ENCODE measurements around the gene FAM221A.

DNA sequence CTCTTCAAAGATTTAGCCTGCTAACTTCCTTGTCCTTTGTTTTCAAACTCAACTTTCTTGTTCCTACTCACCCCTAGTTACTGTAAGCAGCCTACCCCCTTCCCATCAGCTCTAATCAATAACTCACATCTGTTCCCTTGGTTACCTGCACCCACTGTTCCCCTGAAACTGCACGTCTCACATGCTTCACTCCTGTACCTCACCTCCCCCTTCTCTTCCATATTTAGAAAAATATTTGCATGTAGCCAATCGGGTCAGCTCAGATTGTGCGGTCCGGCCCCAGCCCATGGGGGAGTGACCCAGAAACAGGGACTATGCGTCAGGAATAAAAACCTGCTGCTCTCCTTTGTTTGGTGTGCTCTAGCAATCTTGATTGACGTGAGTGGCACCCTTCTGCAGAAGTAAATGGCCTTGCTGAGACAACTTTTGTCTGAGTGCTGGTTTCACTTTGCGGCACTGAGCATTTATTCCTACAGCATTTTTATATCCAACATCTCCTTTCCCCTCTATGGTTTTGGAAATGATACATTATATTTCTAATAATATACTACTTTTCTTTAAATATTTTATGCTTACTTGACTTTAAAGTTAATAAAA lies 21.1 kb upstream of the FAM221A start:
- no peak for TF ChIP-seq POLR2A (IDR thresholded peaks at IDR 0.05)
- TF ChIP-seq, protein P1, sequence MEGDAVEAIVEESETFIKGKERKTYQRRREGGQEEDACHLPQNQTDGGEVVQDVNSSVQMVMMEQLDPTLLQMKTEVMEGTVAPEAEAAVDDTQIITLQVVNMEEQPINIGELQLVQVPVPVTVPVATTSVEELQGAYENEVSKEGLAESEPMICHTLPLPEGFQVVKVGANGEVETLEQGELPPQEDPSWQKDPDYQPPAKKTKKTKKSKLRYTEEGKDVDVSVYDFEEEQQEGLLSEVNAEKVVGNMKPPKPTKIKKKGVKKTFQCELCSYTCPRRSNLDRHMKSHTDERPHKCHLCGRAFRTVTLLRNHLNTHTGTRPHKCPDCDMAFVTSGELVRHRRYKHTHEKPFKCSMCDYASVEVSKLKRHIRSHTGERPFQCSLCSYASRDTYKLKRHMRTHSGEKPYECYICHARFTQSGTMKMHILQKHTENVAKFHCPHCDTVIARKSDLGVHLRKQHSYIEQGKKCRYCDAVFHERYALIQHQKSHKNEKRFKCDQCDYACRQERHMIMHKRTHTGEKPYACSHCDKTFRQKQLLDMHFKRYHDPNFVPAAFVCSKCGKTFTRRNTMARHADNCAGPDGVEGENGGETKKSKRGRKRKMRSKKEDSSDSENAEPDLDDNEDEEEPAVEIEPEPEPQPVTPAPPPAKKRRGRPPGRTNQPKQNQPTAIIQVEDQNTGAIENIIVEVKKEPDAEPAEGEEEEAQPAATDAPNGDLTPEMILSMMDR (IDR thresholded peaks at IDR 0.05) = no peak

All from body of pancreas (tissue), 4 donors.